Astrocyte of the spinal cord (primary cell): ENCODE measurements around the gene TBRG4.

Experiments
- DNase-seq: peaks from one replicate; pipeline ENCODE4 v3.0.0; 2011; ENCODE audit warnings: low read depth, low spot score
- H3K4me3 ChIP-seq: 2 replicates; pipeline ENCODE4 v1.5.1; 2011; ENCODE audit warnings: low read depth, mild to moderate bottlenecking, low read length, moderate library complexity
- CTCF ChIP-seq: IDR thresholded peaks from 2 replicates; pipeline ENCODE4 v1.5.1; 2012; ENCODE audit warnings: low read depth, mild to moderate bottlenecking, low read length, inconsistent platforms
- in situ Hi-C: cut with HindIII; loops from 2 replicates; pipeline ENCODE4 v1.10.0; 2017; ENCODE audit warnings: low sequenced_read_pairs

TBRG4 gene

GRCh38 chr7:45102785-45103712 lies 8.4 kb downstream of the TBRG4 start:
- in situ Hi-C loops: no loop called here
- no peak for DNase-seq
- H3K4me3 ChIP-seq: no peak overlapping the region
- no peak for TF ChIP-seq CTCF

- no peak overlapping the region for H3K4me3 ChIP-seq
- no peak for TF ChIP-seq CTCF
- DNase-seq: no peak
- in situ Hi-C loops: no loop called here
Observed at GRCh38 chr7:45101748-45102147, 9.7 kb downstream of the TBRG4 start.

GRCh38 chr7:45100761-45101480 lies 10.6 kb downstream of the TBRG4 start:
- TF ChIP-seq CTCF: no peak
- in situ Hi-C loops: no loop called here

GRCh38 chr7:45099891-45100760 lies 11.4 kb downstream of the TBRG4 start:
- DNase-seq: no peak
- in situ Hi-C loops: no loop called here

More at GRCh38 chr7:45100761-45101480, 10.6 kb downstream of the TBRG4 start:
- H3K4me3 ChIP-seq: no peak overlapping the region
- DNase-seq: no peak

GRCh38 chr7:45098983-45099839 lies 12.3 kb downstream of the TBRG4 start:
- in situ Hi-C loops: no loop called here

More at GRCh38 chr7:45099891-45100760, 11.4 kb downstream of the TBRG4 start:
- TF ChIP-seq CTCF: no peak
- no peak overlapping the region for H3K4me3 ChIP-seq

More at GRCh38 chr7:45098983-45099839, 12.3 kb downstream of the TBRG4 start:
- H3K4me3 ChIP-seq: no peak overlapping the region
- TF ChIP-seq CTCF: no peak
- no peak for DNase-seq
